ENCODE results near the gene LMF2.
A peak's percentile ranks its signal among the peaks of the same experiment; 100 is the strongest.

Gene LMF2

DNA sequence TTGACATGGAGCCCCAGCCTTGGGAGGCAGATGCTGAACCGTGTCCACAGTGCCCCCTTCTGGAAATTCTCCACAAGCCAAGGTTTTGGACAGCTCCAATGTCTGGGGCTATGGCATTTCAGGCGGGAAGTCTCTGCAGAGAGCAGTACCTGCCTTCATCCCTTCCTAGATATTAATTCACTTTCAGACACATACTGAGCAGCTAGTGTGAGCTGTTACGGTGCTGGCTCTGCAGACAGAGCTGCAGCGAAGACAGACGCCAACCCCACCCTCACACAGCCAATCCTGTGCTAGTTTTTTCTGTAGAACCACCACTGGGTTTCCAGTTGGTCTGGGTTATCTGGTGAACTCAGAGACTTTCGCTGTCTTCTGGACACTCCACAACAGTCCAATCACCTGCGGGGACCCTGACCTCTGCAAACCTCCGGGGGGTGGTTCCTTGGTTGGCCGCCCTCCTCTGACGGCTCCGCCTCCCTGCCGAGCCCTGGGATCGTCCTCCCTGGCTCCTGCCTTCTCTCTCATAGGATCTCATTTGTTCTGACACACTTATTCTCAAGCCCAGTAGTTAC lies 9.1 kb downstream of the LMF2 start (continued):
- TF ChIP-seq, protein P1, sequence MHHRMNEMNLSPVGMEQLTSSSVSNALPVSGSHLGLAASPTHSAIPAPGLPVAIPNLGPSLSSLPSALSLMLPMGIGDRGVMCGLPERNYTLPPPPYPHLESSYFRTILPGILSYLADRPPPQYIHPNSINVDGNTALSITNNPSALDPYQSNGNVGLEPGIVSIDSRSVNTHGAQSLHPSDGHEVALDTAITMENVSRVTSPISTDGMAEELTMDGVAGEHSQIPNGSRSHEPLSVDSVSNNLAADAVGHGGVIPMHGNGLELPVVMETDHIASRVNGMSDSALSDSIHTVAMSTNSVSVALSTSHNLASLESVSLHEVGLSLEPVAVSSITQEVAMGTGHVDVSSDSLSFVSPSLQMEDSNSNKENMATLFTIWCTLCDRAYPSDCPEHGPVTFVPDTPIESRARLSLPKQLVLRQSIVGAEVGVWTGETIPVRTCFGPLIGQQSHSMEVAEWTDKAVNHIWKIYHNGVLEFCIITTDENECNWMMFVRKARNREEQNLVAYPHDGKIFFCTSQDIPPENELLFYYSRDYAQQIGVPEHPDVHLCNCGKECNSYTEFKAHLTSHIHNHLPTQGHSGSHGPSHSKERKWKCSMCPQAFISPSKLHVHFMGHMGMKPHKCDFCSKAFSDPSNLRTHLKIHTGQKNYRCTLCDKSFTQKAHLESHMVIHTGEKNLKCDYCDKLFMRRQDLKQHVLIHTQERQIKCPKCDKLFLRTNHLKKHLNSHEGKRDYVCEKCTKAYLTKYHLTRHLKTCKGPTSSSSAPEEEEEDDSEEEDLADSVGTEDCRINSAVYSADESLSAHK (tag by site-specific recombination; IDR thresholded peaks at IDR 0.05): no peak
- TF ChIP-seq, protein P2, sequence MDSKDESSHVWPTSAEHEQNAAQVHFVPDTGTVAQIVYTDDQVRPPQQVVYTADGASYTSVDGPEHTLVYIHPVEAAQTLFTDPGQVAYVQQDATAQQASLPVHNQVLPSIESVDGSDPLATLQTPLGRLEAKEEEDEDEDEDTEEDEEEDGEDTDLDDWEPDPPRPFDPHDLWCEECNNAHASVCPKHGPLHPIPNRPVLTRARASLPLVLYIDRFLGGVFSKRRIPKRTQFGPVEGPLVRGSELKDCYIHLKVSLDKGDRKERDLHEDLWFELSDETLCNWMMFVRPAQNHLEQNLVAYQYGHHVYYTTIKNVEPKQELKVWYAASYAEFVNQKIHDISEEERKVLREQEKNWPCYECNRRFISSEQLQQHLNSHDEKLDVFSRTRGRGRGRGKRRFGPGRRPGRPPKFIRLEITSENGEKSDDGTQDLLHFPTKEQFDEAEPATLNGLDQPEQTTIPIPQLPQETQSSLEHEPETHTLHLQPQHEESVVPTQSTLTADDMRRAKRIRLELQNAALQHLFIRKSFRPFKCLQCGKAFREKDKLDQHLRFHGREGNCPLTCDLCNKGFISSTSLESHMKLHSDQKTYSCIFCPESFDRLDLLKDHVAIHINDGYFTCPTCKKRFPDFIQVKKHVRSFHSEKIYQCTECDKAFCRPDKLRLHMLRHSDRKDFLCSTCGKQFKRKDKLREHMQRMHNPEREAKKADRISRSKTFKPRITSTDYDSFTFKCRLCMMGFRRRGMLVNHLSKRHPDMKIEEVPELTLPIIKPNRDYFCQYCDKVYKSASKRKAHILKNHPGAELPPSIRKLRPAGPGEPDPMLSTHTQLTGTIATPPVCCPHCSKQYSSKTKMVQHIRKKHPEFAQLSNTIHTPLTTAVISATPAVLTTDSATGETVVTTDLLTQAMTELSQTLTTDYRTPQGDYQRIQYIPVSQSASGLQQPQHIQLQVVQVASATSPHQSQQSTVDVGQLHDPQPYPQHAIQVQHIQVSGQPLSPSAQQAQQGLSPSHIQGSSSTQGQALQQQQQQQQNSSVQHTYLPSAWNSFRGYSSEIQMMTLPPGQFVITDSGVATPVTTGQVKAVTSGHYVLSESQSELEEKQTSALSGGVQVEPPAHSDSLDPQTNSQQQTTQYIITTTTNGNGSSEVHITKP (tag by site-specific recombination; IDR thresholded peaks at IDR 0.05): peak; percentile 71
- TF ChIP-seq RBAK (tag by site-specific recombination; IDR thresholded peaks at IDR 0.05) (no peak), ZNF391 (tag by site-specific recombination; IDR thresholded peaks at IDR 0.05; ENCODE audit: borderline replicate concordance, low read depth) (0 out of 2 replicates have a peak, but pooled peaks have one; percentile 17), MZF1 (tag by site-specific recombination; IDR thresholded peaks at IDR 0.05; ENCODE audit: borderline replicate concordance) (no peak), GLIS1 (tag by site-specific recombination; IDR thresholded peaks at IDR 0.05) (peak; percentile 81), ZEB2 (tag by site-specific recombination; IDR thresholded peaks at IDR 0.05) (peak; percentile 43; the same call in 1 of the 2 replicates), KLF1 (tag by site-specific recombination; IDR thresholded peaks at IDR 0.05) (peak; percentile 31; the same call in 1 of the 2 replicates), ZIC2 (tag by site-specific recombination; IDR thresholded peaks at IDR 0.05) (peak; percentile 40; the same call in 1 of the 2 replicates), ZNF2 (tag by site-specific recombination; IDR thresholded peaks at IDR 0.05) (peak; percentile 99), ZNF366 (tag by site-specific recombination; conservative IDR thresholded peaks at IDR 0.05) (0 out of 2 replicates have a peak, but pooled peaks have one; percentile 34), ZNF16 (tag by site-specific recombination; IDR thresholded peaks at IDR 0.05; ENCODE audit: low read depth) (no peak), IKZF3 (tag by site-specific recombination; IDR thresholded peaks at IDR 0.05) (peak; percentile 55), SALL2 (tag by site-specific recombination; IDR thresholded peaks at IDR 0.05; ENCODE audit: borderline replicate concordance) (no peak), ZNF48 (tag by site-specific recombination; IDR thresholded peaks at IDR 0.05) (no peak), ZBTB20 (tag by site-specific recombination; IDR thresholded peaks at IDR 0.05) (peak; percentile 81), ZNF624 (tag by site-specific recombination; IDR thresholded peaks at IDR 0.05) (no peak)
- TF ChIP-seq, protein P3, sequence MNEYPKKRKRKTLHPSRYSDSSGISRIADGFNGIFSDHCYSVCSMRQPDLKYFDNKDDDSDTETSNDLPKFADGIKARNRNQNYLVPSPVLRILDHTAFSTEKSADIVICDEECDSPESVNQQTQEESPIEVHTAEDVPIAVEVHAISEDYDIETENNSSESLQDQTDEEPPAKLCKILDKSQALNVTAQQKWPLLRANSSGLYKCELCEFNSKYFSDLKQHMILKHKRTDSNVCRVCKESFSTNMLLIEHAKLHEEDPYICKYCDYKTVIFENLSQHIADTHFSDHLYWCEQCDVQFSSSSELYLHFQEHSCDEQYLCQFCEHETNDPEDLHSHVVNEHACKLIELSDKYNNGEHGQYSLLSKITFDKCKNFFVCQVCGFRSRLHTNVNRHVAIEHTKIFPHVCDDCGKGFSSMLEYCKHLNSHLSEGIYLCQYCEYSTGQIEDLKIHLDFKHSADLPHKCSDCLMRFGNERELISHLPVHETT (tag by site-specific recombination; IDR thresholded peaks at IDR 0.05): peak; percentile 51; the same call in 1 of the 2 replicates
- TF ChIP-seq, protein P4, sequence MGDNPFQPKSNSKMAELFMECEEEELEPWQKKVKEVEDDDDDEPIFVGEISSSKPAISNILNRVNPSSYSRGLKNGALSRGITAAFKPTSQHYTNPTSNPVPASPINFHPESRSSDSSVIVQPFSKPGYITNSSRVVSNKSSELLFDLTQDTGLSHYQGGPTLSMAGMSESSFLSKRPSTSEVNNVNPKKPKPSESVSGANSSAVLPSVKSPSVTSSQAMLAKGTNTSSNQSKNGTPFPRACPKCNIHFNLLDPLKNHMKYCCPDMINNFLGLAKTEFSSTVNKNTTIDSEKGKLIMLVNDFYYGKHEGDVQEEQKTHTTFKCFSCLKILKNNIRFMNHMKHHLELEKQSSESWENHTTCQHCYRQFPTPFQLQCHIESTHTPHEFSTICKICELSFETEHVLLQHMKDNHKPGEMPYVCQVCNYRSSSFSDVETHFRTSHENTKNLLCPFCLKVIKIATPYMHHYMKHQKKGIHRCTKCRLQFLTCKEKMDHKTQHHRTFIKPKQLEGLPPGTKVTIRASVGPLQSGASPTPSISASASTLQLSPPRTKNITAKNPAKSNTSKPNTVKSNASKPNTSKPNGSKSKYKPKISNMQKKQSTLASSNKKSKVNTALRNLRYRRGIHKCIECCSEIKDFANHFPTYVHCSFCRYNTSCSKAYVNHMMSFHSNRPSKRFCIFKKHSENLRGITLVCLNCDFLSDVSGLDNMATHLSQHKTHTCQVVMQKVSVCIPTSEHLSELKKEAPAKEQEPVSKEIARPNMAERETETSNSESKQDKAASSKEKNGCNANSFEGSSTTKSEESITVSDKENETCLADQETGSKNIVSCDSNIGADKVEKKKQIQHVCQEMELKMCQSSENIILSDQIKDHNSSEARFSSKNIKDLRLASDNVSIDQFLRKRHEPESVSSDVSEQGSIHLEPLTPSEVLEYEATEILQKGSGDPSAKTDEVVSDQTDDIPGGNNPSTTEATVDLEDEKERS (tag by site-specific recombination; IDR thresholded peaks at IDR 0.05): no peak
- TF ChIP-seq, protein P5, sequence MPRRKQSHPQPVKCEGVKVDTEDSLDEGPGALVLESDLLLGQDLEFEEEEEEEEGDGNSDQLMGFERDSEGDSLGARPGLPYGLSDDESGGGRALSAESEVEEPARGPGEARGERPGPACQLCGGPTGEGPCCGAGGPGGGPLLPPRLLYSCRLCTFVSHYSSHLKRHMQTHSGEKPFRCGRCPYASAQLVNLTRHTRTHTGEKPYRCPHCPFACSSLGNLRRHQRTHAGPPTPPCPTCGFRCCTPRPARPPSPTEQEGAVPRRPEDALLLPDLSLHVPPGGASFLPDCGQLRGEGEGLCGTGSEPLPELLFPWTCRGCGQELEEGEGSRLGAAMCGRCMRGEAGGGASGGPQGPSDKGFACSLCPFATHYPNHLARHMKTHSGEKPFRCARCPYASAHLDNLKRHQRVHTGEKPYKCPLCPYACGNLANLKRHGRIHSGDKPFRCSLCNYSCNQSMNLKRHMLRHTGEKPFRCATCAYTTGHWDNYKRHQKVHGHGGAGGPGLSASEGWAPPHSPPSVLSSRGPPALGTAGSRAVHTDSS (tag by site-specific recombination; IDR thresholded peaks at IDR 0.05): no peak; the same call in 1 of the 2 replicates
- TF ChIP-seq, protein P6, sequence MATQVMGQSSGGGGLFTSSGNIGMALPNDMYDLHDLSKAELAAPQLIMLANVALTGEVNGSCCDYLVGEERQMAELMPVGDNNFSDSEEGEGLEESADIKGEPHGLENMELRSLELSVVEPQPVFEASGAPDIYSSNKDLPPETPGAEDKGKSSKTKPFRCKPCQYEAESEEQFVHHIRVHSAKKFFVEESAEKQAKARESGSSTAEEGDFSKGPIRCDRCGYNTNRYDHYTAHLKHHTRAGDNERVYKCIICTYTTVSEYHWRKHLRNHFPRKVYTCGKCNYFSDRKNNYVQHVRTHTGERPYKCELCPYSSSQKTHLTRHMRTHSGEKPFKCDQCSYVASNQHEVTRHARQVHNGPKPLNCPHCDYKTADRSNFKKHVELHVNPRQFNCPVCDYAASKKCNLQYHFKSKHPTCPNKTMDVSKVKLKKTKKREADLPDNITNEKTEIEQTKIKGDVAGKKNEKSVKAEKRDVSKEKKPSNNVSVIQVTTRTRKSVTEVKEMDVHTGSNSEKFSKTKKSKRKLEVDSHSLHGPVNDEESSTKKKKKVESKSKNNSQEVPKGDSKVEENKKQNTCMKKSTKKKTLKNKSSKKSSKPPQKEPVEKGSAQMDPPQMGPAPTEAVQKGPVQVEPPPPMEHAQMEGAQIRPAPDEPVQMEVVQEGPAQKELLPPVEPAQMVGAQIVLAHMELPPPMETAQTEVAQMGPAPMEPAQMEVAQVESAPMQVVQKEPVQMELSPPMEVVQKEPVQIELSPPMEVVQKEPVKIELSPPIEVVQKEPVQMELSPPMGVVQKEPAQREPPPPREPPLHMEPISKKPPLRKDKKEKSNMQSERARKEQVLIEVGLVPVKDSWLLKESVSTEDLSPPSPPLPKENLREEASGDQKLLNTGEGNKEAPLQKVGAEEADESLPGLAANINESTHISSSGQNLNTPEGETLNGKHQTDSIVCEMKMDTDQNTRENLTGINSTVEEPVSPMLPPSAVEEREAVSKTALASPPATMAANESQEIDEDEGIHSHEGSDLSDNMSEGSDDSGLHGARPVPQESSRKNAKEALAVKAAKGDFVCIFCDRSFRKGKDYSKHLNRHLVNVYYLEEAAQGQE (tag by site-specific recombination; IDR thresholded peaks at IDR 0.05): peak; percentile 95
- TF ChIP-seq, protein P7, sequence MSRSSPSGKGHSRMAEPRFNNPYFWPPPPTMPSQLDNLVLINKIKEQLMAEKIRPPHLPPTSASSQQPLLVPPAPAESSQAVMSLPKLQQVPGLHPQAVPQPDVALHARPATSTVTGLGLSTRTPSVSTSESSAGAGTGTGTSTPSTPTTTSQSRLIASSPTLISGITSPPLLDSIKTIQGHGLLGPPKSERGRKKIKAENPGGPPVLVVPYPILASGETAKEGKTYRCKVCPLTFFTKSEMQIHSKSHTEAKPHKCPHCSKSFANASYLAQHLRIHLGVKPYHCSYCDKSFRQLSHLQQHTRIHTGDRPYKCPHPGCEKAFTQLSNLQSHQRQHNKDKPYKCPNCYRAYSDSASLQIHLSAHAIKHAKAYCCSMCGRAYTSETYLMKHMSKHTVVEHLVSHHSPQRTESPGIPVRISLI (tag by site-specific recombination; IDR thresholded peaks at IDR 0.05): no peak
